OCI-LY7 (cell line): ENCODE data around the gene C5orf52.

Experiments
- EZH2phosphoT487 ChIP-seq: fragments of 200-600 bp; sonication (generic); IDR thresholded peaks from 2 replicates; pipeline ENCODE4 v1.6.1; 2018; ENCODE audit warnings: low read depth, borderline replicate concordance, mild to moderate bottlenecking, mixed run types, antibody characterized with exemption, low read length, moderate library complexity, mixed read lengths
- TF ChIP-seq, protein P1 (sequence below): fragments of 200-600 bp; sonication (generic); conservative IDR thresholded peaks from 2 replicates; pipeline ENCODE4 v1.5.1; 2014; ENCODE audit warnings: mild to moderate bottlenecking, antibody characterized with exemption, low read length, moderate library complexity, mixed read lengths

DNA sequence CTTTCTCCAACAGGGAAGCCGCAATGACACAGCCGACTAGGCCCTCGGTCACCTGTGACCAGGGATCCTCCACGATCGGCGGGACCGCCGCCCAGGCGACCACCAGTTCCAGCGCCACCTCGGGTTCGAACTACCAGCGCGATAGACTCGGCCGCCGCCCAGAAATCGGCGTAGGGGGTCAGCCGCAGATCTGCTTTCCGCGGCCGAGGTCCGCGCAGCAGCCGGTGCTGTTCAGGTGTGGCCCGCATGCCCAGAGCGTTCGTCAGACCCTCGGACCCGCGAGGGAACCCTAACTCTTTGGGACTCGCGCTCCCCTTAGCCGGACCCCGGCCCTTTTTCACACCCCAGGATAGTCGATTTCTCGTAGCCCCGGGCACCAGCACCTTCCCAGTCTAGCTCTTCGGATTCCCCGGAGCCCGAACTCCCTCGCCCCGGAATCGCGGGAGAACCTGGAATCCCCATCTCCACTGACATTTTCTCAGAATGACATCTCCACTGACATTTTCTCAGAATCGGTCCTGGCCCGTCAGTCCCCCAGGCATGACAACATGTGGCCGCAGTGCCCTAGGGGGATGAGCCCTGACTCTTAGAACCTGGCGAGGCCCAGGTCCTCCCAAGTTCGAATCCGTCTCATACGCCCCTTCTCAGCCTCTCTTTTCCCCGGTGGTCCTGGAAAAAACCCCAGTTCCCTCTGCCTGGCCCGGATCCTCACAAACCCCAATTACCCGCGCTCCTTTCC is 428 bp downstream of the C5orf52 start:
- TF ChIP-seq, protein P1, sequence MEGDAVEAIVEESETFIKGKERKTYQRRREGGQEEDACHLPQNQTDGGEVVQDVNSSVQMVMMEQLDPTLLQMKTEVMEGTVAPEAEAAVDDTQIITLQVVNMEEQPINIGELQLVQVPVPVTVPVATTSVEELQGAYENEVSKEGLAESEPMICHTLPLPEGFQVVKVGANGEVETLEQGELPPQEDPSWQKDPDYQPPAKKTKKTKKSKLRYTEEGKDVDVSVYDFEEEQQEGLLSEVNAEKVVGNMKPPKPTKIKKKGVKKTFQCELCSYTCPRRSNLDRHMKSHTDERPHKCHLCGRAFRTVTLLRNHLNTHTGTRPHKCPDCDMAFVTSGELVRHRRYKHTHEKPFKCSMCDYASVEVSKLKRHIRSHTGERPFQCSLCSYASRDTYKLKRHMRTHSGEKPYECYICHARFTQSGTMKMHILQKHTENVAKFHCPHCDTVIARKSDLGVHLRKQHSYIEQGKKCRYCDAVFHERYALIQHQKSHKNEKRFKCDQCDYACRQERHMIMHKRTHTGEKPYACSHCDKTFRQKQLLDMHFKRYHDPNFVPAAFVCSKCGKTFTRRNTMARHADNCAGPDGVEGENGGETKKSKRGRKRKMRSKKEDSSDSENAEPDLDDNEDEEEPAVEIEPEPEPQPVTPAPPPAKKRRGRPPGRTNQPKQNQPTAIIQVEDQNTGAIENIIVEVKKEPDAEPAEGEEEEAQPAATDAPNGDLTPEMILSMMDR, result no peak
- TF ChIP-seq EZH2phosphoT487, result no peak
